Stomach (tissue), 9 donors: Measurements from ENCODE around the gene BTBD2. TPM values are rescaled to one million over a fixed set of nuclear protein-coding genes. Genes with fewer than 3 reads are reported as not detected.

Experiments
- DNase-seq, 2 donors: peaks; one replicate each; pipeline versions ENCODE4 v3.0.0 to v3.0.0-alpha.2; 2013 to 2019
- H3K27ac ChIP-seq, 5 donors: fragments of 200-600 bp in 4 of 5; sonication (generic) in 4 of 5; one replicate each; pipeline ENCODE4 v1.5.1; 2013 to 2019; ENCODE audit warnings: mild to moderate bottlenecking in 1 of 5, moderate library complexity in 1 of 5
- H3K27me3 ChIP-seq, 3 donors: fragments of 200-600 bp; sonication (generic); one replicate each; pipeline ENCODE4 v1.5.1; 2017 to 2019; ENCODE audit warnings: mixed run types in 1 of 3
- H3K36me3 ChIP-seq, 4 donors: fragments of 200-600 bp; sonication (generic); 1 replicate in 3 of 4; 2 replicates in 1 of 4; pipeline ENCODE4 v1.5.1; 2016 to 2019
- H3K4me1 ChIP-seq, 4 donors: fragments of 200-600 bp; sonication (generic); one replicate each; pipeline ENCODE4 v1.5.1; 2016 to 2019
- H3K4me3 ChIP-seq, 4 donors: fragments of 200-600 bp; sonication (generic) in 3 of 4; one replicate each; pipeline ENCODE4 v1.5.1; 2016 to 2019; ENCODE audit warnings: mild to moderate bottlenecking in 1 of 4
- H3K9me3 ChIP-seq, 4 donors: fragments of 200-600 bp; sonication (generic); one replicate each; pipeline ENCODE4 v1.5.1; 2016 to 2019
- EP300 ChIP-seq: sonication (generic); formaldehyde crosslinking; IDR thresholded peaks from one replicate; pipeline ENCODE4 v1.6.1; 2017; ENCODE audit warnings: antibody characterized with exemption
- POLR2A ChIP-seq, 4 donors: fragments of 450-650 bp; IDR thresholded peaks; one replicate each; pipeline ENCODE4 v1.6.1; 2016; ENCODE audit warnings: antibody characterized with exemption in 4 of 4, control low read depth in 2 of 4, mild to moderate bottlenecking in 1 of 4, moderate library complexity in 1 of 4
- POLR2AphosphoS5 ChIP-seq, 3 donors: sonication (generic); formaldehyde crosslinking; IDR thresholded peaks; one replicate each; pipeline ENCODE4 v1.6.1; 2016; ENCODE audit warnings: antibody characterized with exemption in 3 of 3
- WGBS, 5 donors: extraction: QIAGEN DNeasy Blood & Tissue Kit in 3 of 5; methylation state at CpG; one replicate each; pipeline versions ENCODE4 v1.1.5 to v1.1.7; 2013 to 2018; 5-methylcytosine and 5-hydroxymethylcytosine counted together
- intact Hi-C: fragments of 100-400 bp; cut with DNase I; formaldehyde crosslinking; loops from one replicate; pipeline ENCODE4 v1.15.1; 2023; ENCODE audit warnings: low total_unique reads
- polyA plus RNA-seq, 3 donors: library from polyadenylated mRNA; stranded (reverse); fragments of 200-250 nt; gene quantifications; one replicate each; pipeline ENCODE4 v1.2.3, GENCODE V29; 2013
- total RNA-seq, 5 donors: library from RNA; depleted of rRNA; stranded (reverse); fragments of >200 nt; gene quantifications; one replicate each; pipeline versions ENCODE4 v1.1.0 to v1.2.3, GENCODE V29; 2014 to 2016
- TF ChIP-seq, protein P1 (sequence below), 7 experiments: fragments of 450-650 bp in 4 of 7; fragments of 200-600 bp in 3 of 7; sonication (generic) in 3 of 7; IDR thresholded peaks; one replicate each; pipeline ENCODE4 v1.5.1; 2016 to 2019; ENCODE audit warnings: antibody characterized with exemption in 7 of 7, control low read depth in 2 of 7, mild to moderate bottlenecking in 1 of 7
- donor health status: healthy with polysubstance abuse.
- donor health status: Bipolar disorder and iron deficiency.
- donor health status: healthy.

The BTBD2 gene
- total and polyA plus RNA-seq, 8 donors: 17.9 to 50.2 (median 37.6) TPM

DNA sequence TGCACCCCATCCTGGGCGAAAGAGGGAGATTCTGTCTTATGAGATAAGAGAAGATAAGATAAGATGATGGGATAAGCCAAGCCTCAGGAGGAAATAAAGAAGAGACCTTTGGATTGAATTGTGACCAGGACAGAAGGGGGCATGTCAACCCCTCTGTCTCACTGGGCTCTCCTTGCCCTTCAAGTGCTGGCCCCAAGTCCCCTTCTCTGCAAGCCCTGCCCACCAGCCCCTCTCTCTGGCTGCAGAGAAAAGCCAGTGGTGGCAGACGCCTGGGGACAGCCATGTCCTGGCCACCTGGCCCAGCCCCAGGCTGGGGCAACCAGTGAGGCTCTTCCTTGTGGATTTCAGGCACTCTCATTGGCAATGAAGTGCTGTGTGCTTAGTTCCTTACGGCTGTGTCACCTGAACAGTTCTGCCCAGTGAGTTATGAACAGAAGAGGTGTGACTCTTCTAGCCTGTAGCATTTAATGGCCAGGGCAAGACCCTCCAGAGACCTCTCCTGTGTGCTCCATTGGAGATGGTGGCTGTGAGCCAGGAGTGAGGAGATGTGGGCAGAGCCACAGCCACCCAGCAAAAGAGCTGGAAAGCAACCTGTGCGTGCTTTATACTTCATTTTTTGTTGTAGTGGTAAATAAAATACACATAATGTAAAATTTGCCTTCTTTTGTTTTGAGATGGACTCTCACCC is 6.1 kb upstream of the BTBD2 start:
- WGBS, 5 donors: 61 to 73% (median 65%) methylated on average over 4 of the region's 4 CpGs
- Histone ChIP-seq H3K4me1 (peaks cover 0 to 12% (median 4%) of the 10 kb centered on the region in 4 donors), H3K27ac (no peak overlapping the region), H3K9me3 (peaks cover 0 to 4% (median 2%) of the 10 kb centered on the region in 4 donors), H3K36me3 (no peaks in the 10 kb centered on the region), H3K4me3 (no peak overlapping the region), H3K27me3 (no peaks in the 10 kb centered on the region)
- TF ChIP-seq EP300 (no peak), POLR2A (IDR thresholded peaks at IDR 0.05) (no peak), POLR2AphosphoS5 (IDR thresholded peaks at IDR 0.05) (no peak)
- TF ChIP-seq, protein P1, sequence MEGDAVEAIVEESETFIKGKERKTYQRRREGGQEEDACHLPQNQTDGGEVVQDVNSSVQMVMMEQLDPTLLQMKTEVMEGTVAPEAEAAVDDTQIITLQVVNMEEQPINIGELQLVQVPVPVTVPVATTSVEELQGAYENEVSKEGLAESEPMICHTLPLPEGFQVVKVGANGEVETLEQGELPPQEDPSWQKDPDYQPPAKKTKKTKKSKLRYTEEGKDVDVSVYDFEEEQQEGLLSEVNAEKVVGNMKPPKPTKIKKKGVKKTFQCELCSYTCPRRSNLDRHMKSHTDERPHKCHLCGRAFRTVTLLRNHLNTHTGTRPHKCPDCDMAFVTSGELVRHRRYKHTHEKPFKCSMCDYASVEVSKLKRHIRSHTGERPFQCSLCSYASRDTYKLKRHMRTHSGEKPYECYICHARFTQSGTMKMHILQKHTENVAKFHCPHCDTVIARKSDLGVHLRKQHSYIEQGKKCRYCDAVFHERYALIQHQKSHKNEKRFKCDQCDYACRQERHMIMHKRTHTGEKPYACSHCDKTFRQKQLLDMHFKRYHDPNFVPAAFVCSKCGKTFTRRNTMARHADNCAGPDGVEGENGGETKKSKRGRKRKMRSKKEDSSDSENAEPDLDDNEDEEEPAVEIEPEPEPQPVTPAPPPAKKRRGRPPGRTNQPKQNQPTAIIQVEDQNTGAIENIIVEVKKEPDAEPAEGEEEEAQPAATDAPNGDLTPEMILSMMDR (IDR thresholded peaks at IDR 0.05): no peak
- intact Hi-C loops: loop anchor here (5.0 kb wide), 1 partner anchor 51 kb away; no protein-coding TSS in a partner anchor
- DNase-seq: no peak

DNA sequence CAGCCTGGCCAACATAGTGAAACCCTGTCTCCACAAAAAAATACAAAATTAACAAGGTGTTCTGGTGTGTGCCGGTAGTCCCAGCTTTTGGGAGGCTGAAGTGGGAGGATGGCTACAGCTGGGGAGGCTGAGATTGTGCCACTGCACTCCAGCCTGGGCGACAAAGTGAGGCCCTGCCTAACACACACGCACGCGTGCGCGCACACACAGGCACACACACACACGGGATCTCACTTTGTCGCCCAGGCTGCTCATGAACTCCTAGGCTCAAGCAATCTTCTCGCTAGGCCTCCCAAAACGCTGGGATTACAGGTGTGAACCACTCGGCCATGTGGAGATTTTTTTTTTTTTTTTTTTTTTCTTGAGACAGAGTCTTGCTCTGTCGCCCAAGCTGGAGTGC is 3.2 kb upstream of the BTBD2 start:
- TF ChIP-seq POLR2AphosphoS5 (IDR thresholded peaks at IDR 0.05): no peak
- TF ChIP-seq, protein P1 (IDR thresholded peaks at IDR 0.05): no peak
- TF ChIP-seq POLR2A (IDR thresholded peaks at IDR 0.05): no peak
- no peak for TF ChIP-seq EP300
- no peaks in the 10 kb centered on the region for H3K9me3 ChIP-seq
- H3K36me3 ChIP-seq: no peaks in the 10 kb centered on the region
- intact Hi-C loops: loop anchor here (10.0 kb wide), 1 partner anchor 84 kb away; no protein-coding TSS in a partner anchor
- H3K27ac ChIP-seq: no peak overlapping the region
- DNase-seq: no peak
- 91 to 96% (median 93%) methylated on average over 13 of the region's 13 CpGs for WGBS, 5 donors
- no peak overlapping the region for H3K4me3 ChIP-seq
- H3K4me1 ChIP-seq: peaks cover 15 to 33% (median 24%) of the 10 kb centered on the region in 4 donors
- H3K27me3 ChIP-seq: no peaks in the 10 kb centered on the region

DNA sequence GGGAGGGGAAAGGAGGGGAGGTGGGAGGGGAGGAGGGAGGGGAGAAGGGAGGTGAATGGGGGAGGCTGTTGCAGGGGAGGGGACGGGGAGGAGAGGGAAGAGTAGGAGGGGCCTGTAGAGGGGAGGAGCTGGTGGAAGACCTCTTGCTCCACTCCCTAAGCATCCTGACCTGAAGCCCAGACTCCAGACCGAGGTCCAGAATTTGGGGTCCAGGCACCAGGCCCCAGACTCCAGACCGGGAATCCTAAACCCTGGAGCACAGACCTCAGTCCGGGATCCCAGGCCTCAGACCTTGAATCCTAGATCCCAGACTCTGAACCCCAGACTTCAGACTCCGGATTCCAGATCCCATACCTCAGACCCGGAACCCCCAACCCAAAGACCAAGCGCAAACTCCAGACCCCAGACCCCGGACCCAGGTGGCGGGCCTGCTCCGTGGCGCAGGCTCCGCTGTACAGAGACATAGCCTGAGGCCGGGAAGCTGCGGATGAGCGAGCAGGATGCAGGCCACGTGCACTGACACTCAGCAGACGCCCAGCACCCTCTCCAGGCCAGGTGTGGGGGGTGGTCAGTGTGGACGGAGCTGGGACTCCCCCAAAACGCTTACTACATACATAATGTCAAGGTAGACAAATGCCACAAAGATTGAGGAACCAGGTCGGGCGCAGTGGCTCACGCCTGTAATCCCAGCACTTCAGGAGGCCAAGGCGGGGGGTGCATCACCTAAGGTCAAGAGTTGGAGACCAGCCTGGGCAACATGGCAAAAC is 710 bp upstream of the BTBD2 start:
- H3K4me3 ChIP-seq: peak overlapping the region; percentile 36 to 95 (median 68)
- H3K36me3 ChIP-seq: peaks cover 0 to 10% (median 4%) of the 10 kb centered on the region in 4 donors
- H3K27me3 ChIP-seq: no peaks in the 10 kb centered on the region
- TF ChIP-seq, protein P1 (IDR thresholded peaks at IDR 0.05): no peak
- TF ChIP-seq POLR2AphosphoS5 (IDR thresholded peaks at IDR 0.05) (no peak), EP300 (no peak), POLR2A (IDR thresholded peaks at IDR 0.05) (no peak)
- peaks cover 23 to 45% (median 35%) of the 10 kb centered on the region in 4 donors for H3K4me1 ChIP-seq
- peak overlapping the region; percentile 41 to 84 (median 68) for H3K27ac ChIP-seq
- H3K9me3 ChIP-seq: no peaks in the 10 kb centered on the region
- peak; percentile 69 to 91 for DNase-seq
- WGBS, 5 donors: 60 to 68% (median 67%) methylated on average over 18 to 23 of the region's 23 CpGs
- intact Hi-C loops: loop anchor here (10.0 kb wide), 1 partner anchor 81 kb away; no protein-coding TSS in a partner anchor
